GM19468 (cell line): ENCODE measurements around the gene C4orf51.

Experiments
- ATAC-seq: cut with Tn5 transposase; IDR thresholded peaks from one replicate; pipeline ENCODE4 v1.9.1; 2021; ENCODE audit warnings: mild to moderate bottlenecking, moderate library complexity, moderate number of reproducible peaks; ENCODE audit not compliant: unreplicated experiment; ENCODE audit errors: extremely low read depth

C4orf51 gene

GRCh38 chr4:145740806-145741205 is 60.9 kb downstream of the C4orf51 start:
- no peak for ATAC-seq

GRCh38 chr4:145743641-145744040 is 63.7 kb downstream of the C4orf51 start:
- ATAC-seq = no peak

GRCh38 chr4:145755802-145756201 is 75.9 kb downstream of the C4orf51 start:
- no peak for ATAC-seq

GRCh38 chr4:145756244-145756643 is 76.3 kb downstream of the C4orf51 start:
- ATAC-seq = no peak

- no peak for ATAC-seq
Observed at GRCh38 chr4:145757188-145757587, 77.2 kb downstream of the C4orf51 start.

- no peak for ATAC-seq
Observed at GRCh38 chr4:145760176-145760575, 80.2 kb downstream of the C4orf51 start.

- no peak for ATAC-seq
Observed at GRCh38 chr4:145760961-145761929, 81.3 kb downstream of the C4orf51 start.

GRCh38 chr4:145762719-145763118 is 82.8 kb downstream of the C4orf51 start:
- ATAC-seq = no peak

- no peak for ATAC-seq
Observed at GRCh38 chr4:145763399-145763798, 83.5 kb downstream of the C4orf51 start.

- no peak for ATAC-seq
Observed at GRCh38 chr4:145766273-145766672, 86.3 kb downstream of the C4orf51 start.

GRCh38 chr4:145769450-145770037 is 89.6 kb downstream of the C4orf51 start:
- ATAC-seq = no peak

- ATAC-seq = no peak
Observed at GRCh38 chr4:145770124-145770523, 90.2 kb downstream of the C4orf51 start.

GRCh38 chr4:145772347-145772746 is 92.4 kb downstream of the C4orf51 start:
- ATAC-seq = no peak

- ATAC-seq = peak; percentile 91
Observed at GRCh38 chr4:145773581-145774234, 93.8 kb downstream of the C4orf51 start.

GRCh38 chr4:145774473-145774872 is 94.5 kb downstream of the C4orf51 start:
- ATAC-seq = no peak

GRCh38 chr4:145775406-145775805 is 95.5 kb downstream of the C4orf51 start:
- ATAC-seq = no peak

- ATAC-seq = no peak
Observed at GRCh38 chr4:145776208-145776607, 96.3 kb downstream of the C4orf51 start.

- ATAC-seq = no peak
Observed at GRCh38 chr4:145779319-145779801, 99.4 kb downstream of the C4orf51 start.

- ATAC-seq = no peak
Observed at GRCh38 chr4:145781351-145781750, 101.4 kb downstream of the C4orf51 start.
